Mucosa of descending colon (tissue), 3 donors: ENCODE measurements around the gene CCDC78. TPM values are rescaled to one million over a fixed set of nuclear protein-coding genes. Genes with fewer than 3 reads are reported as not detected.
A peak's percentile ranks its signal among the peaks of the same experiment; 100 is the strongest.
"Not testable (repeated sequence)": the region's sequence is repeated elsewhere in the genome, so short reads cannot be mapped to it uniquely, and the experiment has no call there.

ENCODE experiments used
- ATAC-seq: fragments of 200-7000 bp; cut with Tn5 transposase; one replicate; pipeline ENCODE4 v1.9.1; 2020; ENCODE audit warnings: mild to moderate bottlenecking, moderate library complexity
- DNase-seq, 3 donors: peaks; one replicate each; pipeline ENCODE4 v3.0.0-alpha.2; 2020
- H3K36me3 ChIP-seq: fragments of 200-600 bp; one replicate; pipeline ENCODE4 v1.8.0; 2021; ENCODE audit warnings: low read depth, mild to moderate bottlenecking
- H3K4me1 ChIP-seq: fragments of 200-600 bp; one replicate; pipeline ENCODE4 v1.8.0; 2021; ENCODE audit warnings: low read depth, mild to moderate bottlenecking
- H3K4me3 ChIP-seq: fragments of 200-600 bp; one replicate; pipeline ENCODE4 v1.8.0; 2021; ENCODE audit warnings: mild to moderate bottlenecking
- H3K9me3 ChIP-seq: fragments of 200-600 bp; one replicate; pipeline ENCODE4 v1.8.0; 2021; ENCODE audit warnings: mild to moderate bottlenecking
- intact Hi-C, 2 donors: fragments of 100-400 bp; cut with DNase I in 1 of 2; cut with micrococcal nuclease in 1 of 2; formaldehyde crosslinking; loops; one replicate each; pipeline versions ENCODE4 v1.11.0 to v1.11.1; 2022; cut with DNase I, micrococcal nuclease
- total RNA-seq, 3 donors: library from RNA; stranded (reverse); fragmentation: NEBNext Ultra II Directional in 2 of 3; extraction: Animal tissue kit (Norgen Biotek cat#: 25700) in 2 of 3; gene quantifications; one replicate each; pipeline versions ENCODE4 v1.2.1 to v1.2.4, GENCODE V29; 2021 to 2023
- TF ChIP-seq, protein P1 (sequence below): fragments of 200-600 bp; IDR thresholded peaks from one replicate; pipeline ENCODE4 v1.8.0; 2022; ENCODE audit warnings: antibody characterized with exemption, mild to moderate bottlenecking
- donor health status: DM: no; HTN: no; CAD: no; lungs with moderate emphysema.
- donor health status: DM: no; HTN: no; CAD: no.
- donor health status: DM: no; HTN: yes; CAD: no.

Gene CCDC78
- total RNA-seq, 3 donors from 2014 or later: 0.47 to 0.96 (median 0.80) TPM

DNA sequence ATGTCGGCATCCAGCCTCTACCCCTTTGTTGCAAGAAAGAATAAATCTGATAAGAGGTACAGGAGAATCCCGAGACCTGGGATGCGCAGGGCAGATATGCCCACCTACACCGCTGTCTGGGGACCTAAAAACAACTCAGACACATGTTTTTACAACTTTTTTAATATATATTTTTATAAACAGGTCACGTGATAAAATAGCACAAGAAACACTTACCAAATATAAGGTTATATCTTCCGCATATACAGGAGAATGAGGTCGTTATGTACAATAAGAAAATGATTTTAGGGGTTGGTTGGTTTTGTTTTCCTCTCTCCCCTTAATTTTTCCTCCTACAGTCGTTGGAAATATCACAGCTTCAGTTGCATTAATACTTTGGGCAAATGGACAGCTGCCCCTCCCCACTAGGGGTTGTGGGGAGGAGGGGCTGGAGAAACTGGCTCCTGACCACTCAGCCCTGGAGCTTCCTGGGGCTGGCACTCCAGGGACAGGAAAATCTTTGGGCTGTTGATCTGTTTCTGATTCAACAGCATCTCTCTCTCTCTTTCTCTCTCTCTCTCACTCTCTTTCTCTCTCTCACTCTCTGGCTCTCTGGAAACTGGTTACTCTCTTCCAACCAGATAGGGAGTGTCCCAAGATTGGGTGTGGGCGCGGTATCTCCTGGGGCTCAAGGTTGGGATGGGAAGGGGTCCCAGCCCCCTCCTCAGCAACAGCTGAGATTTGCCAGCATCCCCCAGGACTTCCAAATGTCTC, 33.7 kb downstream of the CCDC78 start:
- intact Hi-C loops: no loop called here
- ATAC-seq (no peak), DNase-seq (no peak)
- H3K36me3 ChIP-seq: no peaks in the 10 kb centered on the region
- TF ChIP-seq, protein P1, sequence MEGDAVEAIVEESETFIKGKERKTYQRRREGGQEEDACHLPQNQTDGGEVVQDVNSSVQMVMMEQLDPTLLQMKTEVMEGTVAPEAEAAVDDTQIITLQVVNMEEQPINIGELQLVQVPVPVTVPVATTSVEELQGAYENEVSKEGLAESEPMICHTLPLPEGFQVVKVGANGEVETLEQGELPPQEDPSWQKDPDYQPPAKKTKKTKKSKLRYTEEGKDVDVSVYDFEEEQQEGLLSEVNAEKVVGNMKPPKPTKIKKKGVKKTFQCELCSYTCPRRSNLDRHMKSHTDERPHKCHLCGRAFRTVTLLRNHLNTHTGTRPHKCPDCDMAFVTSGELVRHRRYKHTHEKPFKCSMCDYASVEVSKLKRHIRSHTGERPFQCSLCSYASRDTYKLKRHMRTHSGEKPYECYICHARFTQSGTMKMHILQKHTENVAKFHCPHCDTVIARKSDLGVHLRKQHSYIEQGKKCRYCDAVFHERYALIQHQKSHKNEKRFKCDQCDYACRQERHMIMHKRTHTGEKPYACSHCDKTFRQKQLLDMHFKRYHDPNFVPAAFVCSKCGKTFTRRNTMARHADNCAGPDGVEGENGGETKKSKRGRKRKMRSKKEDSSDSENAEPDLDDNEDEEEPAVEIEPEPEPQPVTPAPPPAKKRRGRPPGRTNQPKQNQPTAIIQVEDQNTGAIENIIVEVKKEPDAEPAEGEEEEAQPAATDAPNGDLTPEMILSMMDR: no peak
- H3K4me3 ChIP-seq: no peak overlapping the region
- H3K4me1 ChIP-seq: peaks cover 32% of the 10 kb centered on the region
- no peaks in the 10 kb centered on the region for H3K9me3 ChIP-seq

DNA sequence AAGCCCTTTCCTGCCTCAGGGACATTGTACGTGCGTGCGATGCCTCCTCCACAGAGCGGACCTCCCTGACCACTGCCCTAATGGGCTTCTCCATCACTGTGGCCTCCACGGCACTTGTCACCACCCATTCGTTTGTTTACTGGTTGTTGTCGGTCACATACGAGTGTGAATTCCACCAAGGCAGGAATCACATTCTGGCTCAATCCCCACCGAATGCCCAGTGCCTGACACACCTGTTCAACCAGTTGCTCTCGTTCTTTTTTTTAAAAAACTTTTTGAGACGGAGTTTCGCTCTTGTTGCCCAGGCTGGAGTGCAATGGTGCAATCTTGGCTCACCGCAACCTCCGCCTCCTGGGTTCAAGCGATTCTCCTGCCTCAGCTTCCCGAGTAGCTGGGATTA, 35.0 kb downstream of the CCDC78 start:
- intact Hi-C loops, H3K36me3 ChIP-seq, H3K4me3 ChIP-seq, DNase-seq, ATAC-seq, H3K9me3 ChIP-seq: not testable (repeated sequence)
- peaks cover 32% of the 10 kb centered on the region for H3K4me1 ChIP-seq

DNA sequence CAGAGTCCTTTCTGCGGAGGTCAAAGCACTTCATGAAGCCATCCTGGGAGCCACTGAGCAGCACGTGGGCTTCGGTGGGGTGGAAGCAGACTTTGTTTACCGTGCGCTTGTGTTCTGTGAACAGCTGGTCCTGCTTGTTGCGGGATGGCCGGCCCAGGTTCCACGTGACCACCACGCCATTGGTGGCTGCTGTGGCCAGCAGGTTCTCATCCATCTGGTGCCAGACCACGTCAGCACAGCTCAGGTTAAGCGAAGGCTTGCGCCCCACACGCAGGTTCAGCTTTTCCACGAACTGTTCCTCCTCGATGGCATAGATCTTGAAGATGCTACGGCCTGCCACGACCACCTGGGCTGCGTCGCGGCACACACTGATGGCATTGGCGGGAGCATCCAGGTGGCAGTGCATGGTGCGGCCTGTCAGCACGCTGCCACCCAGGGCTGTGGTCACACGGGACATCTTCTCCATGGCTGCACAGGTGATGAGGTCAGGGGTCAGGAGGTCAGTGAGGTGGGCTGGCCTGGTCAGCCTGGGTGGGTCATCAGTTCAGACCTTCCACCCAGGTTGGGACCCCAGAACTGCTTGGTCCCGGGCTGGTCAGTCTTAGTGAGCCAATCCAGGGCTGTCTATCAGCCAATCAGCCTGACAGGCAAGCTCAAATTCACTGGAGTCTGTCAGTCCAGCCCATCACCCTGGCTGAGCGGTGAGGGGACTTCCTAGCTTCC, 36.9 kb downstream of the CCDC78 start:
- H3K4me3 ChIP-seq: peak overlapping the region; percentile 67
- peaks cover 32% of the 10 kb centered on the region for H3K4me1 ChIP-seq
- no peak for DNase-seq
- no peaks in the 10 kb centered on the region for H3K36me3 ChIP-seq
- no peak for ATAC-seq
- intact Hi-C loops: no loop called here
- TF ChIP-seq, protein P1: no peak
- H3K9me3 ChIP-seq: no peaks in the 10 kb centered on the region

DNA sequence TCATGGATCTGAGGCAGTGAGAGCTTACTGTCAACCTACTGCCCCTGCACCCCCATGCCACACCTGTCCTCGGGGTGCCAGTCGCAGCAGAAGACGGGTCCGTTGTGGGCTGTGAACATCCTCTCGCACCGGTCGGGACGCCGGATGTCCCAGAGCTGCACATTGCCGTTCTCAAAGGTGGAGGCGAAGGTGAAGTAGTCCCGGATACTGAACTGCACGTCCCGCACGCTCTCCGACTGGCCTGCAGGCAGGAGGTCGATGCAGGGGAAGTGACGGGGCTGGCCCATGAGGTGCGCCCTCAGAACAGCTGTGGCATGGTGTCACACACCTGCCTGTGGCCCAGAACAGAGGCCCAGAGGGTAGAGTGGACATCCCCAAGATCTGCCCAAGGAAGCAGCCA, 38.7 kb downstream of the CCDC78 start:
- Histone ChIP-seq H3K4me1 (peaks cover 36% of the 10 kb centered on the region), H3K36me3 (no peaks in the 10 kb centered on the region), H3K4me3 (no peak overlapping the region), H3K9me3 (no peaks in the 10 kb centered on the region)
- DNase-seq (no peak), ATAC-seq (no peak)
- intact Hi-C loops: no loop called here
- TF ChIP-seq, protein P1: no peak

DNA sequence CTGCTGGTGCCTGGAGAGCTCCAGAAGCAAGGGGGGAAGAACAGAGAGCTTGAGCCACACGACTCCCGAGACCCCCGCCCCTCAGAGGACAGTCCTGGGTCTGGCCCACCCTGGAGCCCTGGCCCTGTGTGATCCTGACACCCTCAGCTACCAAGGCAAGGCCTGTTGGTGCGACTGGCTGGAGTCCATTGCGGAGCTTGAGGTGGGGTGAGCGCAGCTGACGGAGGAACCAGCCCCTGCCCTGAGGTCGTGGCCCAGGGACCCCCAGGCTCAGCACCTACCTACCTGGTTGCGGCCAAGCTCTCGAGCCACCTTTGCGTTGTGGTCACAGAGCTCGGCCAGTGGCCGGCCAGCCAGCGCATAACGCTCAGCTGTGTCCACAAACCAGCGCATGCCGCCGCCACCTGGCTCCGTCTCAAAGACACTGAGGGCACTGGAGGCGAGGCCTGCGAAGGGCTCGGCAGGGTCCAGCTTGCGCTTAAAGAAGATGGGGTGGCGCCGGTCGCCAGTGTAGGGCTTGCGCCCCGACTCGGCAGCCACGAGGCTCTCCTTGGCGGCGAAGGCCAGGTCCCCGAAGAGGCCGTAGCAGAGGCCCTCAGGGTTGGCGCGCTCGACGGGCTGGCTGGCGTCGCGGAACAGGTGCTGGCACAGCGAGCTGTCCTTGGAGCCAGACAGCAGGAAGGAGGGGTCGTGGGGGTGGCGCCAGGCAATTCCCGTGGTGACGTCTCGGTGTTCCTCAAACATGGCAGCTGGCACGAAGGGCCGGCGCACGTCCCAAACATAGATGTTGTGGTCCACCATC, 39.6 kb downstream of the CCDC78 start:
- H3K36me3 ChIP-seq: peaks cover 5% of the 10 kb centered on the region
- ATAC-seq (no peak), DNase-seq (no peak)
- TF ChIP-seq, protein P1: no peak
- H3K4me1 ChIP-seq: peaks cover 44% of the 10 kb centered on the region
- no peak overlapping the region for H3K4me3 ChIP-seq
- intact Hi-C loops: no loop called here
- no peaks in the 10 kb centered on the region for H3K9me3 ChIP-seq

DNA sequence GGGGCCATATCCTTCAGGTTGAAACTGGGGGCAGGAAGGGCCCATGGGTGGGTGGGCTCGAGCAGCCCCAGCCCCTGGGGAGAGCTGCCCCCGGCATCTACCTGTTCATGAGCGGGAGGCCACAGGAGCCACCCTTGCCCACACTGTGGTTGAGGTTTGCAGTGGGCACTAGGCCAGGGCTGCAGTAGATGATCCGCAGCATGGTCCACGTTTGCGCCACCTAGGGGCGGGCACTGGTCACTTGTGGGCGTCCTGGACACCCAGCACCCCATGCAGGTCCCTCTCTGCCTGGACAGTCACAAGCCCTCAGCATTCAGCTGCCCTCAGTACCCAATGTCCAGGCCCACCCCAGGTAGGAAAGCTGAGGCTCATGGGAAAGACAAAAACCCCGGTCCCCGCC, 40.3 kb downstream of the CCDC78 start:
- Histone ChIP-seq H3K4me1 (peaks cover 51% of the 10 kb centered on the region), H3K9me3 (no peaks in the 10 kb centered on the region), H3K36me3 (peaks cover 5% of the 10 kb centered on the region), H3K4me3 (no peak overlapping the region)
- TF ChIP-seq, protein P1: peak; percentile 23
- ATAC-seq (peak; percentile 7), DNase-seq (peak in 2 of 3 donors; percentile 78)
- intact Hi-C loops: no loop called here
